HG03442 (cell line): ENCODE results near the gene PHIP.
"Not testable (repeated sequence)": the region's sequence is repeated elsewhere in the genome, so short reads cannot be mapped to it uniquely, and the experiment has no call there.

Source experiments
- ATAC-seq: cut with Tn5 transposase; IDR thresholded peaks from one replicate; pipeline ENCODE4 v1.9.1; 2021; ENCODE audit warnings: mild to moderate bottlenecking, moderate library complexity; ENCODE audit not compliant: unreplicated experiment

Gene PHIP

GRCh38 chr6:78942446-78942845 lies 135.6 kb downstream of the PHIP start:
- ATAC-seq = no peak

- no peak for ATAC-seq
Measured at GRCh38 chr6:78936515-78936914, 141.5 kb downstream of the PHIP start.

DNA sequence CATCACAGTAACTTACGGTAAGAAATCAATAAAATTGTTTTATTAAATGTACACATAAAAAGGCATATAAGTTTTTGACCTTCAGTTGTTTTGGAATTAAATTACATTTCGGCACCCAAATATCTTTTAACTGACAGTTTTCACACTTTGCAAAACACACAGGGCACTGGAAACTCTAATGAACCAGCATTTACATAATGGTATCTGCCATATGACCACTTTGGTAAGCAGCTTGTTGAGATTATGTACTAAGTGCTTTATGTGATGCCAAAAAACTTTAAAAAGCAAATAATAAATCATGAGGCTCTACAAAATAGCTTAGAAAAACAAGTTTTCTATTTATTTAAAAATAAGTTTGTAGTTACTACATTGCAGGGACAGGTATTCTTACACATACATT lies 142.5 kb downstream of the PHIP start:
- no peak for ATAC-seq

DNA sequence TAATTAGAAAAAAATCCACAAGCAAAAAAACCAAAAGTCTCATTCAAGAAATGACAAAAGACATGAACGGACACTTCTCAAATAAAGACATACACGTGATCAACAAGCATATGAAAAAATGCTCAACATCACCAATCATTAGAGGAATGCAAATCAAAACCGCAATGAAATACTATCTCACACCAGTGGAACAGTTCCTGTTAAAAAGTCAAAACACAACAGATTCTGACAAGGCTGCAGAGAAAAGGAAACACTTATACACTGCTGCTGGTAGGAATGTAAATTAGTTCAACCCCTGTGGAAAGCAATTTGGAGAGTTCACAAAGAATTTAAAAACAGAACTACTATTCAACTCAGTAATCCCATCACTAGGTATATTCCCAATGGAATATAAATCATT lies 152.7 kb downstream of the PHIP start:
- no peak for ATAC-seq

GRCh38 chr6:78921168-78921567 lies 156.9 kb downstream of the PHIP start:
- ATAC-seq = not testable (repeated sequence)

- no peak for ATAC-seq
Measured at GRCh38 chr6:78917788-78918187, 160.3 kb downstream of the PHIP start.

- no peak for ATAC-seq
Measured at GRCh38 chr6:78916411-78916810, 161.6 kb downstream of the PHIP start.

GRCh38 chr6:78911218-78911940 lies 166.7 kb downstream of the PHIP start:
- no peak for ATAC-seq

DNA sequence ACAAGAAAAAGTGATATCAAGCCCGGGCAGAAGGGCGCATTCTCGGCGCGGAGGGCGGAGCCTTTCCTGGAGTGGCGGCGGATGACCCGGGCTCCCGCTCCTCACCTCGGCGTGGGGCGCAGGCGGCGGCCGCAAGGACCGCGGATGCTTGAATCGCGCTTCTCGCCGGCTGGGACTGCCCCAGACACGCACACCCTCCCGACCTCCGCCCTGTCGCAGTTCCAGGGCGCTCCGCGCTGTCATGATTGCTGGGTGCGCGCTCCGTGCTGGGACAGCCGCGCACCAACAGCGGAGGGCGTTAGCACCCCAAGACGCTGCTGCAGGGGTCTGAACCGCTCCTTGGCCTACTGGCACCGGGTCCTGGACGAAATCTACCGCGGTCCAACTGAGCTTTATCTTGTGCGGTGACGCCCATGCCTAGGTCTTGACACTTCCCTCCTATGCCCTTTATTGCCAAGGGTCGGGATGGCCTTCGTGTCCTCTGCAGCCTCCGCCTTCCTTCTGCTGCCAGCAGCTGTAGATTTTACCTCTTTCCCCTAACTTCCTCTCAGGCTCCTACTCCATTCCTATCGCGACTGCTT lies 167.4 kb downstream of the PHIP start:
- ATAC-seq = peak; percentile 71

- no peak for ATAC-seq
Measured at GRCh38 chr6:78910010-78910409, 168.0 kb downstream of the PHIP start.

- ATAC-seq = no peak
Measured at GRCh38 chr6:78909391-78909790, 168.7 kb downstream of the PHIP start.

DNA sequence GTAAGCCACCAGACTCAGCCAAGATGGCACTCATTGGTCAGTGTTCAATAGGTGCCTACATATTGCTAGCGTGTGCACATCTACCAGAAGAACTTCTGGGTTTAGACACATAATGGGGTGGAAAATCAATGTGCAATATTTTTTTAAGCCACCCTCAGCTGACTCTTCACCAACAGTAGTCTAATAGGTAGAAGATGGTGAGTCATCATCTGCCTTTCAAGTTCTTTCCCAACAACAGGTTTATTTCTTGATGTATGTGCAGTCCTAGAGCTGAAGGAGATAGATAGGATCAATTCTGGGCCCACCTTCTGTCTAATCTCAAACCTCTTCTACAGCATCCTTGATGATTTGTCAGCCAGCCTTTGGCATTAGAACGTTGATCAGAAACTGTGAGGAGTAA lies 169.4 kb downstream of the PHIP start:
- no peak for ATAC-seq

DNA sequence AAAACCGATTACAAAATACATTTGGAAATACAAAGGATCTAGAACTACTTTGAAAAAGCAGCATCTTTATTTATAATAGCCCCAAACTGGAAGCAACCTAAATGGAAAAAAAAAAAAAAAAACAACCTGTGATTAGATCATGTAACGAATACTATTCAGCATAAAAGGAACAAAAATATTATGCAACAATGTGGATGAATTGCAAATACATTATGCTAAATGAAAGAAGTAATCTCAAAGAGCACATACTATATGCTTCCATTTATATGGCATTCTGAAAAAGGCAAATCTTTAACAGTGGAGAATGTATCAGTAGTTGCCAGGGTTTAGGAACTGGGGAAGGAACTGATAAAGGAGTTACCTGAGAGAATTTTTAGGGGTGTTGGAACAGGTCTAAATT lies 181.8 kb downstream of the PHIP start:
- no peak for ATAC-seq

DNA sequence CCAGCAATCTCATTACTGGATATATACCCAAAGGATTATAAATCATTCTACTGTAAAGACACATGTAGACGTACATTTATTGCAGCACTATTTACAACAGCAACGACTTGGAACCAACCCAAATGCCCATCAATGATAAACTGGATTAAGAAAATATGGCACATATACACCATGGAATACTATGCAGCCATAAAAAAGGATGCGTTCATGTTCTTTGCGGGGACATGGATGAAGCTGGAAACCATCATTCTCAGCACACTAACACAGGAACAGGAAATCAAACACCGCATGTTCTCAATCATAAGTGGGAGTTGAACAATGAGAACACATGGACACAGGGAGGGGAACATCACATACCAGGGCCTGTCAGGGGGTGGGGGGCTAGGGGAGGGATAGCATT lies 188.2 kb downstream of the PHIP start:
- ATAC-seq = not testable (repeated sequence)
